Bronchial epithelial cell (primary cell): ENCODE measurements around the gene LRP2. TPM values are rescaled to one million over a fixed set of nuclear protein-coding genes. Genes with fewer than 3 reads are reported as not detected.
A peak's percentile ranks its signal among the peaks of the same experiment; 100 is the strongest.
"Not testable (repeated sequence)": the region's sequence is repeated elsewhere in the genome, so short reads cannot be mapped to it uniquely, and the experiment has no call there.

Source experiments
- DNase-seq: peaks from one replicate; pipeline ENCODE4 v3.0.0-alpha.2; 2010; ENCODE audit warnings: low read depth
- FAIRE-seq: peaks from 2 replicates; lab custom pipeline; 2011; peaks lifted over from hg19 to GRCh38; lab: Jason Lieb, UNC
- H3K27me3 ChIP-seq: 2 replicates; pipeline ENCODE4 v1.5.1; 2011; ENCODE audit warnings: low read length; ENCODE audit not compliant: control insufficient read depth, insufficient read depth
- H3K36me3 ChIP-seq: 2 replicates; pipeline ENCODE4 v1.5.1; 2011; ENCODE audit warnings: low read length; ENCODE audit not compliant: control insufficient read depth, insufficient read depth
- H3K4me3 ChIP-seq: 2 replicates; pipeline ENCODE4 v1.5.1; 2011; ENCODE audit warnings: mild to moderate bottlenecking, low read depth, low read length, control low read depth
- CTCF ChIP-seq: IDR thresholded peaks from 2 replicates; pipeline ENCODE4 v1.5.1; 2011; ENCODE audit warnings: mild to moderate bottlenecking, moderate library complexity, low read length, control low read depth, inconsistent platforms; ENCODE audit not compliant: insufficient read depth, severe bottlenecking
- total RNA-seq: library from RNA; depleted of rRNA; stranded (reverse); fragments of >200 nt; gene quantifications from 2 replicates; pipeline ENCODE4 v1.2.1, GENCODE V29; 2014

LRP2 gene
- total RNA-seq, 1 donor from 2014 or later: not detected

DNA sequence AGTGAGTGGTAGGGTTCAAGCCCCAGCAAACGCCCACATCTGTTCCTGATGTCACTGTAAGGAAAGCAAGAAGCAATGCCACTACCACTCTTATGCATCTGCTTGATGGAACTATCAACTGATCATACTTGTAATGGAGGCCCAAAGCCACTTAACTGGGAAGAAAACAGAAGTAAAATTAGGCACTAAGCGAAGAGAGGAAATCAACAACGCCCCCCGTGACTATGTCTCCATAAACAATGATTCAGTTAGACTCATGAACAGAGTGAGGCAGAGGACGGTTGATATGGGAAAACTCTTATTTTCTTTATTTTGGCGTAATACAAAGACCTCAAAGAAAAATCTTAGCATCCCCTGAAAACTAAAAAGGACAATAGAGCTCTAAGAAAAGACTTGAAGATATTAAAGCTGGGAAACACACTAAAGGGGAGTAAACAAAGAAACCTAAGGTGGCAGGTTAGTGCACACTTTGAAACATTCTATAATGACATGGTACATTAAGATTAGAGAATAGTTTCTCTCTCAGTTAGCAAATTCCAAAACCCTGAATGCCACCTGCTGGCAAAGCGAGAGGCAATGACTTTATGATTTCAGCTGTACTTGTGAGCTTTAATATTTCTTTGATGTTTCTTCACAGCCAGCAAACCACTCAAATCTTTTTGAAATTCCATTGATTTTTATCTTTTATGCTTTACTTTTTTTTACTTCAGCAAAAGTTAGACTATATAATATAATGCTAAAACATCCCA, 86.5 kb downstream of the LRP2 start:
- Histone ChIP-seq H3K4me3 (no peak overlapping the region), H3K36me3 (no peaks in the 10 kb centered on the region), H3K27me3 (no peaks in the 10 kb centered on the region)
- peak; percentile 17 for DNase-seq
- TF ChIP-seq CTCF: peak; percentile 24
- no peak for FAIRE-seq

DNA sequence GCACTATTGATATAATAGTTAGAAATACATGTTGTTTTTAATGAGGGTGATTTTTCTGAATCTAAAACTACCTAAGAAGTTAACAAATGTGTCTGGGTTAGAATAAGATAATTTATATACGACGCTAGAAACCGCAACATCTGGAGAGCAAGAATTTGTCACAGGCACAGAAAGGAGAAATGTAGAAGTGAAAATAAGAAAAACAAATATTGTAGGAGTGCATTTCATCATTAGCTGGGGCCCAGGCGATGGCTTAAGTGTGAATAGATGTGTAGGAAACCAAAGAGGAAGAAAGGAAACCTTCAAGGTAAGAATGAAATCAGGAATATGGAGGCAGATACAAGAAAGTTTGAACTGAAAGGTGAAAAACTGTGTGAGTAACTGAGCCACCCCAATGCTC, 90.3 kb downstream of the LRP2 start:
- no peak for DNase-seq
- no peak for TF ChIP-seq CTCF
- no peaks in the 10 kb centered on the region for H3K36me3 ChIP-seq
- no peak for FAIRE-seq
- H3K4me3 ChIP-seq: no peak overlapping the region
- H3K27me3 ChIP-seq: no peaks in the 10 kb centered on the region

DNA sequence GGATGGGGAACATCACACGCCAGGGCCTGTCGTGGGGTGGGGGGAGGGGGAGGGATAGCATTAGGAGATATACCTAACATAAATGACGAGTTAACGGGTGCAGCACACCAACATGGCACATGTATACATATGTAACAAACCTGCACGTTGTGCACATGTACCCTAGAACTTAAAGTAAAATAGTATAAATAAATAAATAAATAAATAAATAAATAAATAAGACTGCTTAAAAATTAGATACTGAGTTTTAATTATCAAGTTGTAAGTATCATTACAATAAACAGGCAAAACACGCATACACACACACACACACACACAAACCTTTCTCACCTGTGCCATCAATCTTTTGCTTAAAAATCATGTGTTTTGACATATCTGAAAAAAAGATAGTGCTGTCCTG, 91.8 kb downstream of the LRP2 start:
- FAIRE-seq, H3K27me3 ChIP-seq, H3K36me3 ChIP-seq, DNase-seq, H3K4me3 ChIP-seq: not testable (repeated sequence)

DNA sequence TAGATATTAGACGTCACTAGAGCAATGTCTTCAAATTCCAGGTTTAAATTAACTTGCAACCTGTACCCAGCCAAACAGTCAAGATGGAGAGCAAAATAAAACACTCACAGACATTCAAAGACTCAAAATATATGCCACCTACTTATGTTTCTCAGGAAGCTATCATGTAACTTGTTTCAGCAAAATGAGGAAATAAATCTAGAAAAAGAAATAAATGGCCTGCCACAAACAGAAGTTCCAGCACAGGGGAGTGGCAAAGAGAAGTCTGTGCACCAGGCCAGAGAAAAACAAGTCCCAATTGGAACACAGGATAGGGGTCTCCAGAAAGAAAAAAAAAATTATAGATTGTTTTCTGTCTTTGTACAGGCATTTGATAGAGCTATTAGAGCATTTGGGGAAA, 96.7 kb downstream of the LRP2 start:
- Histone ChIP-seq H3K4me3 (no peak overlapping the region), H3K27me3 (no peaks in the 10 kb centered on the region), H3K36me3 (no peaks in the 10 kb centered on the region)
- TF ChIP-seq CTCF: no peak
- DNase-seq (no peak), FAIRE-seq (no peak)

GRCh38 chr2:169260846-169261642, 101.3 kb downstream of the LRP2 start:
- H3K4me3 ChIP-seq: no peak overlapping the region
- TF ChIP-seq CTCF: no peak
- H3K27me3 ChIP-seq: no peaks in the 10 kb centered on the region
- FAIRE-seq (no peak), DNase-seq (peak; percentile 33)
- H3K36me3 ChIP-seq: no peaks in the 10 kb centered on the region

DNA sequence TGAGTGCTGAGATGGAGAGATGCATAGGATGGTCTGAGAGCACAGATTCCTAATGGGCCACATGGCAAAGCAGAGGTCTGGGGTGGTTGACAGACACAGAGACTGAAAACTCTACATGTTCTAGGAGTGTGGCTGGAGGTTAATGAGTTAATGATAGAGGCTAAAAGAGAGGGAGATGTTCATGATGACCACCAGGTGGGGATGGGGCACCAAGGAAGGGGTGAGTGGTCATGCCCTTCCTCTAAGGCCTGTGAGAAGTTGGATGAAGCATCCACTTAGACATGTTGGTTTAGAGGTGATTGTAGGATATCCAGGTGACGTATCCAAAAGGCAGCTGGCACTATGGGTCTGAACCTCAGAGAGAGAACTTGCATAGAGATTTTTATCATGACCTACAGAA, 102.1 kb downstream of the LRP2 start:
- no peaks in the 10 kb centered on the region for H3K27me3 ChIP-seq

More for the DNA sequence above, 102.1 kb downstream of the LRP2 start:
- FAIRE-seq: no peak
- no peaks in the 10 kb centered on the region for H3K36me3 ChIP-seq
- no peak overlapping the region for H3K4me3 ChIP-seq
- no peak for TF ChIP-seq CTCF
- no peak for DNase-seq
